ENCODE measurements around the gene CCSER1. TPM values are rescaled to one million over a fixed set of nuclear protein-coding genes. Genes with fewer than 3 reads are reported as not detected.
A peak's percentile ranks its signal among the peaks of the same experiment; 100 is the strongest.

CCSER1 gene
- total and polyA plus RNA-seq, 4 donors, result 0.61 to 23.0 (median 3.8) TPM

- no peak overlapping the region for H3K27ac ChIP-seq (ENCODE audit: low read depth in 1 of 2, low read length in 1 of 2)
- DNase-seq, result no peak
- no peak for TF ChIP-seq CTCF (IDR thresholded peaks at IDR 0.05; ENCODE audit: control extremely low read depth, extremely low read depth)
- no peak overlapping the region for H3K4me3 ChIP-seq
- peaks cover 0 to 15% (median 0%) of the 10 kb centered on the region in 5 donors for H3K4me1 ChIP-seq (ENCODE audit: control insufficient read depth in 5 of 5, insufficient read depth in 5 of 5, low read length in 5 of 5)
- no peaks in the 10 kb centered on the region for H3K36me3 ChIP-seq (ENCODE audit: control insufficient read depth in 4 of 4, insufficient read depth in 4 of 4, low read length in 4 of 4)
- H3K27me3 ChIP-seq (ENCODE audit: control insufficient read depth in 3 of 3, insufficient read depth in 3 of 3, low read length in 2 of 3), result no peaks in the 10 kb centered on the region
- no peak overlapping the region for H3K9ac ChIP-seq (ENCODE audit: insufficient read depth in 1 of 2, low read length in 2 of 2)
- H3K9me3 ChIP-seq (ENCODE audit: control insufficient read depth in 4 of 4, insufficient read depth in 3 of 4, low read length in 3 of 4), result no peaks in the 10 kb centered on the region
- no peak for ATAC-seq (ENCODE audit: insufficient read depth, low FRiP score)
These were observed 625.9 kb downstream of the CCSER1 start for GRCh38 chr4:90753068-90753467.

GRCh38 chr4:90757534-90758060 is 630.4 kb downstream of the CCSER1 start:
- DNase-seq, result peak; percentile 30 to 95 (median 90)
- Histone ChIP-seq H3K4me1 (ENCODE audit: control insufficient read depth in 5 of 5, insufficient read depth in 5 of 5, low read length in 5 of 5) (peaks cover 0 to 15% (median 0%) of the 10 kb centered on the region in 5 donors), H3K4me3 (no peak overlapping the region), H3K36me3 (ENCODE audit: control insufficient read depth in 4 of 4, insufficient read depth in 4 of 4, low read length in 4 of 4) (no peaks in the 10 kb centered on the region), H3K9me3 (ENCODE audit: control insufficient read depth in 4 of 4, insufficient read depth in 3 of 4, low read length in 3 of 4) (no peaks in the 10 kb centered on the region), H3K9ac (ENCODE audit: insufficient read depth in 1 of 2, low read length in 2 of 2) (no peak overlapping the region), H3K27ac (ENCODE audit: low read depth in 1 of 2, low read length in 1 of 2) (no peak overlapping the region), H3K27me3 (ENCODE audit: control insufficient read depth in 3 of 3, insufficient read depth in 3 of 3, low read length in 2 of 3) (no peaks in the 10 kb centered on the region)
- no peak for ATAC-seq (ENCODE audit: insufficient read depth, low FRiP score)
- TF ChIP-seq CTCF (IDR thresholded peaks at IDR 0.05; ENCODE audit: control extremely low read depth, extremely low read depth), result no peak
- WGBS, 2 donors, result 66 to 74% methylated on average over 2 of the region's 2 CpGs

GRCh38 chr4:90760059-90760458 is 632.9 kb downstream of the CCSER1 start:
- H3K9me3 ChIP-seq (ENCODE audit: control insufficient read depth in 4 of 4, insufficient read depth in 3 of 4, low read length in 3 of 4), result no peaks in the 10 kb centered on the region
- peaks cover 0 to 15% (median 0%) of the 10 kb centered on the region in 5 donors for H3K4me1 ChIP-seq (ENCODE audit: control insufficient read depth in 5 of 5, insufficient read depth in 5 of 5, low read length in 5 of 5)
- no peaks in the 10 kb centered on the region for H3K27me3 ChIP-seq (ENCODE audit: control insufficient read depth in 3 of 3, insufficient read depth in 3 of 3, low read length in 2 of 3)
- no peak for TF ChIP-seq CTCF (IDR thresholded peaks at IDR 0.05; ENCODE audit: control extremely low read depth, extremely low read depth)
- no peak for ATAC-seq (ENCODE audit: insufficient read depth, low FRiP score)
- no peak overlapping the region for H3K9ac ChIP-seq (ENCODE audit: insufficient read depth in 1 of 2, low read length in 2 of 2)
- H3K4me3 ChIP-seq, result no peak overlapping the region
- 84 to 95% methylated on average over 1 of the region's 1 CpG for WGBS, 2 donors
- no peak for DNase-seq
- H3K36me3 ChIP-seq (ENCODE audit: control insufficient read depth in 4 of 4, insufficient read depth in 4 of 4, low read length in 4 of 4), result no peaks in the 10 kb centered on the region
- H3K27ac ChIP-seq (ENCODE audit: low read depth in 1 of 2, low read length in 1 of 2), result no peak overlapping the region

GRCh38 chr4:90766837-90767236 is 639.6 kb downstream of the CCSER1 start:
- no peak for TF ChIP-seq CTCF (IDR thresholded peaks at IDR 0.05; ENCODE audit: control extremely low read depth, extremely low read depth)
- H3K9me3 ChIP-seq (ENCODE audit: control insufficient read depth in 4 of 4, insufficient read depth in 3 of 4, low read length in 3 of 4), result no peaks in the 10 kb centered on the region
- DNase-seq (peak in 2 of 3 donors; percentile 10 to 27), ATAC-seq (ENCODE audit: insufficient read depth, low FRiP score) (no peak)
- no peaks in the 10 kb centered on the region for H3K36me3 ChIP-seq (ENCODE audit: control insufficient read depth in 4 of 4, insufficient read depth in 4 of 4, low read length in 4 of 4)
- H3K9ac ChIP-seq (ENCODE audit: insufficient read depth in 1 of 2, low read length in 2 of 2), result no peak overlapping the region
- H3K4me3 ChIP-seq, result no peak overlapping the region
- no peak overlapping the region for H3K27ac ChIP-seq (ENCODE audit: low read depth in 1 of 2, low read length in 1 of 2)
- 62 to 70% methylated on average over 2 of the region's 2 CpGs for WGBS, 2 donors
- no peaks in the 10 kb centered on the region for H3K27me3 ChIP-seq (ENCODE audit: control insufficient read depth in 3 of 3, insufficient read depth in 3 of 3, low read length in 2 of 3)
- H3K4me1 ChIP-seq (ENCODE audit: control insufficient read depth in 5 of 5, insufficient read depth in 5 of 5, low read length in 5 of 5), result peaks cover 0 to 5% (median 0%) of the 10 kb centered on the region in 5 donors
